Ascending aorta (tissue), 2 donors: Measurements from ENCODE around the gene ADGRG2. TPM values are rescaled to one million over a fixed set of nuclear protein-coding genes. Genes with fewer than 3 reads are reported as not detected.

Source experiments
- DNase-seq, 2 donors: peaks; one replicate each; pipeline ENCODE4 v3.0.0-alpha.2; 2019; ENCODE audit warnings: low spot score in 2 of 2
- H3K27ac ChIP-seq, 2 donors: fragments of 200-600 bp; sonication (generic); one replicate each; pipeline ENCODE4 v1.5.1; 2016 to 2017; ENCODE audit warnings: mild to moderate bottlenecking in 1 of 2
- H3K27me3 ChIP-seq: fragments of 200-600 bp; sonication (generic); one replicate; pipeline ENCODE4 v1.5.1; 2017
- H3K36me3 ChIP-seq, 2 donors: fragments of 200-600 bp; sonication (generic); one replicate each; pipeline ENCODE4 v1.5.1; 2016
- H3K4me1 ChIP-seq, 2 donors: fragments of 200-600 bp; sonication (generic); one replicate each; pipeline ENCODE4 v1.5.1; 2016 to 2017; ENCODE audit warnings: mild to moderate bottlenecking in 1 of 2
- H3K4me3 ChIP-seq, 2 donors: fragments of 200-600 bp; sonication (generic); one replicate each; pipeline ENCODE4 v1.5.1; 2016 to 2017; ENCODE audit warnings: mild to moderate bottlenecking in 1 of 2
- H3K9me3 ChIP-seq, 2 donors: fragments of 200-600 bp; sonication (generic); one replicate each; pipeline ENCODE4 v1.5.1; 2016
- intact Hi-C: fragments of 100-400 bp; cut with DNase I; formaldehyde crosslinking; loops from one replicate; pipeline ENCODE4 v1.15.1; 2023
- total RNA-seq: library from RNA; depleted of rRNA; stranded (reverse); fragments of >200 nt; gene quantifications from one replicate; pipeline ENCODE4 v1.1.0, GENCODE V29; 2016
- TF ChIP-seq, protein P1 (sequence below), 3 experiments: fragments of 200-600 bp in 2 of 3; fragments of 450-650 bp in 1 of 3; sonication (generic) in 2 of 3; IDR thresholded peaks; one replicate each; pipeline ENCODE4 v1.5.1; 2016 to 2019; ENCODE audit warnings: antibody characterized with exemption in 3 of 3, mild to moderate bottlenecking in 1 of 3, moderate library complexity in 1 of 3

ADGRG2 gene
- total RNA-seq, 1 donor from 2014 or later, result 4.3 TPM

DNA sequence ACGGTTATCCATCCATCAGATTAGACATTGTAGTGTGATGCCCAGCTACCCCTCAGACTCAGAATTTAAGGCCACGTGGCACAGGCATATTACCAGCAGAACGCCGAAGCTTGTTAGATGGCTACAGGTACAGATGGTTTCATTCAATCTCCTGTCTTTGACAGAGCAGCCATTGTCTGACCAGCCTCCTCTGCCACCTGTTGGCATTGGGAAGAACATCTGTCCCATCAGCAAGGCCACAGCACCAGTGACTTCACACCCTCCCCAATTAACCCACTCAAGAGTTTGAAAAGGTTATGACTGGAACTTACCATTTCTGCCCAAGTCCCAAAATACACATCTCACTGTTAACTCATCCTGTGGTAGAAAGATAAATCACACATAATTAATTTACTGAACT is 116.4 kb downstream of the ADGRG2 start:
- no peaks in the 10 kb centered on the region for H3K36me3 ChIP-seq
- TF ChIP-seq, protein P1, sequence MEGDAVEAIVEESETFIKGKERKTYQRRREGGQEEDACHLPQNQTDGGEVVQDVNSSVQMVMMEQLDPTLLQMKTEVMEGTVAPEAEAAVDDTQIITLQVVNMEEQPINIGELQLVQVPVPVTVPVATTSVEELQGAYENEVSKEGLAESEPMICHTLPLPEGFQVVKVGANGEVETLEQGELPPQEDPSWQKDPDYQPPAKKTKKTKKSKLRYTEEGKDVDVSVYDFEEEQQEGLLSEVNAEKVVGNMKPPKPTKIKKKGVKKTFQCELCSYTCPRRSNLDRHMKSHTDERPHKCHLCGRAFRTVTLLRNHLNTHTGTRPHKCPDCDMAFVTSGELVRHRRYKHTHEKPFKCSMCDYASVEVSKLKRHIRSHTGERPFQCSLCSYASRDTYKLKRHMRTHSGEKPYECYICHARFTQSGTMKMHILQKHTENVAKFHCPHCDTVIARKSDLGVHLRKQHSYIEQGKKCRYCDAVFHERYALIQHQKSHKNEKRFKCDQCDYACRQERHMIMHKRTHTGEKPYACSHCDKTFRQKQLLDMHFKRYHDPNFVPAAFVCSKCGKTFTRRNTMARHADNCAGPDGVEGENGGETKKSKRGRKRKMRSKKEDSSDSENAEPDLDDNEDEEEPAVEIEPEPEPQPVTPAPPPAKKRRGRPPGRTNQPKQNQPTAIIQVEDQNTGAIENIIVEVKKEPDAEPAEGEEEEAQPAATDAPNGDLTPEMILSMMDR (IDR thresholded peaks at IDR 0.05), result no peak
- no peak for DNase-seq
- no peak overlapping the region for H3K4me3 ChIP-seq
- H3K27ac ChIP-seq, result no peak overlapping the region
- H3K27me3 ChIP-seq, result no peaks in the 10 kb centered on the region
- no peaks in the 10 kb centered on the region for H3K9me3 ChIP-seq
- H3K4me1 ChIP-seq, result no peaks in the 10 kb centered on the region
- intact Hi-C loops, result no loop called here

DNA sequence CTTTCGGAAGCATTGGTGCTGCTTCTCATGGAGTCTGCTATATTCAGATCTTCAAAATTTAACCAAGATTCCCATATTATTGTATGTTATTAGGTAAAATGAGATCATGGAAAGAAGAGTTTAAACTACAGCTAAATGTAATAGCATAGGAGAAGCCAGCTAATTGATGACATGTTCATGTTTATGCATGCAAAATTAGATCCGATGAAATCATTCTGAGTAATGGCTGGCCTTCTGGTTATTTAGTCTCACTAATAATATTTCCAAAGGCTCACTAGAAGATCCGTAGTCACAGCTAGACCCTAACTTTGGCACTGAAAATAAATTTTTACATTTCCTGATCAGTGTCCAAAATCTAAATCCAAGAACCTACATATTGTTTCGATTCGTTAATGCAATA is 118.5 kb downstream of the ADGRG2 start:
- H3K27me3 ChIP-seq, result no peaks in the 10 kb centered on the region
- no peak overlapping the region for H3K27ac ChIP-seq
- no peaks in the 10 kb centered on the region for H3K36me3 ChIP-seq
- peaks cover 0 to 3% of the 10 kb centered on the region in 2 donors for H3K4me1 ChIP-seq
- DNase-seq, result no peak
- no peak overlapping the region for H3K4me3 ChIP-seq
- intact Hi-C loops, result no loop called here
- TF ChIP-seq, protein P1 (IDR thresholded peaks at IDR 0.05), result no peak
- no peaks in the 10 kb centered on the region for H3K9me3 ChIP-seq

DNA sequence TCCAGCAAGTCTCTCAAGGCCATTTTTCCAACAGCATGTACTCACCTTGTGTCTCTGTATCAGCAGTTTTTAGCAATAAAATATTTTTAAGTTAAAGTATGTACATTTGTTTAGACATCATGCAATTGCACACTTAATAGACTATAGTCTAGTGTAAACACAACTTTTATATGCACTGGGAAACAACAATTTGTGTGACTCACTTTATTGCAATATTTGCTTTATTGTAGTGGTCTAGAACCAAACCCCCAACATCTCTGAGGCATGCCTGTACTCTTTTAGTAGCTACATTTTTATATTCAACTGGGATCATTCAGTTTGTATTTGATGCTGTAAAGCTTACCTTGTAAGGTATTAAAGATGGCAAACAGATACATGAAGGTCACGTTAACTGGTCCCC is 123.6 kb downstream of the ADGRG2 start:
- TF ChIP-seq, protein P1 (IDR thresholded peaks at IDR 0.05), result no peak
- no peaks in the 10 kb centered on the region for H3K9me3 ChIP-seq
- H3K36me3 ChIP-seq, result no peaks in the 10 kb centered on the region
- no peak overlapping the region for H3K27ac ChIP-seq
- intact Hi-C loops, result no loop called here
- no peak overlapping the region for H3K4me3 ChIP-seq
- no peak for DNase-seq
- no peaks in the 10 kb centered on the region for H3K27me3 ChIP-seq
- H3K4me1 ChIP-seq, result peaks cover 0 to 3% of the 10 kb centered on the region in 2 donors

DNA sequence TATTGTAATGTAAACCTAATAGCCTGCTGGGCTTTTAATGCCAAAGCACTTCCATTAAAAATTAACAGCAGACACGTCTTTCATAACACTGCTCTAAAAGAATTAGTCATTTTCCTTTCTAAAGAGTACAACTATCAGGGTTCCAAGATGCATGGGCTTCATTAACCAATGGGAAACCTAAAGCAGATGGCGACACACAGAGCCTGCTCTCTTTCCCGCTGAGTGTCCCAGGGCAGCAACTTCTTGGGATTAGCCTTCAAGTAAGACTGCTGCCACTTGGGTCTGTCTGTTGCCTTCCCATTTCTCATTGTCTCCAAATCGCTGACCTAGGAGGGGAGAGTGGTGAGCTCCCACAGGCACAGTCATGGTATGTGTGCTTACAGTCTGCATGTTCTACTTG is 124.4 kb downstream of the ADGRG2 start:
- Histone ChIP-seq H3K9me3 (no peaks in the 10 kb centered on the region), H3K27ac (no peak overlapping the region), H3K4me3 (no peak overlapping the region), H3K4me1 (peaks cover 0 to 3% of the 10 kb centered on the region in 2 donors), H3K27me3 (no peaks in the 10 kb centered on the region), H3K36me3 (no peaks in the 10 kb centered on the region)
- intact Hi-C loops, result no loop called here
- no peak for DNase-seq
- TF ChIP-seq, protein P1 (IDR thresholded peaks at IDR 0.05), result no peak

DNA sequence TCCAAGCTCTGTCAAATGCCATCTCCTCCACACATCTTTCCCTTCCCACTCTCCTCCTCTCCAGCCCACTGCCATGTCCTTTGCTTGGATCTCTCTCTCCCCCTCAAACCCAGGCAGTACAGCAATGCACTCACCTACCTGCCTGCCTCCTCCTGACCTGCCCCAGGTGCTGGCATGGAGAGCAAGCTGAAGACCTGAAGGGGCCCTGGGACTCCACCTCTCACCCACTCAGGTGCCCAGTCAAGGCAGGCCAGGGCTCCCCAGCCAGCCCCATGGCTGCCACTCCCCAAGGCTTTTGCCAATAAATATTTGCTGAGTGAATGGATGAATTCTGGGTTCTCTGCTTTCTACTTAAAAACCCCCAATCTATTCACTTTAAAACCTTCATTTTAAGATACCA is 125.7 kb downstream of the ADGRG2 start:
- no peaks in the 10 kb centered on the region for H3K9me3 ChIP-seq
- peaks cover 0 to 3% of the 10 kb centered on the region in 2 donors for H3K4me1 ChIP-seq
- intact Hi-C loops, result no loop called here
- H3K27ac ChIP-seq, result no peak overlapping the region
- H3K27me3 ChIP-seq, result no peaks in the 10 kb centered on the region
- no peaks in the 10 kb centered on the region for H3K36me3 ChIP-seq
- H3K4me3 ChIP-seq, result no peak overlapping the region
- TF ChIP-seq, protein P1 (IDR thresholded peaks at IDR 0.05), result no peak
- DNase-seq, result no peak

DNA sequence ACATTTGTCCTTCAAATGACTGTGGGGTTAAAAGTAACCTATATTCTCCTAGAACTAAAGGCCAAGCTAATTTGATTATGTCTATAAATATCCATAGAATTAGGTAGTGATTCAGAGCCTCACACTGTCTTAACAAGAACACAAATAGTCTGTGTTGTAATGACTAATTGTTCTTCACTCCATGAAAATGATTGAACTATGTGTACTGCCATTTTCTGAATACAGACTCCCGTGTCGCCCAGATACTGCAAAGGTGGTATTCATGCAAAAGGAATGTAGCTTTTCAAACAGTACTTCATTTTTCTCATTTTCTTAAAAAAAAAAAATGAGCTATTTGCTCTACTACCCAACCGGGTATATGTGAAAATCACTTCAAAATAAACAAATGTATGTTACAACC is 127.0 kb downstream of the ADGRG2 start:
- Histone ChIP-seq H3K4me1 (peaks cover 0 to 3% of the 10 kb centered on the region in 2 donors), H3K4me3 (no peak overlapping the region), H3K27me3 (no peaks in the 10 kb centered on the region), H3K9me3 (no peaks in the 10 kb centered on the region), H3K36me3 (no peaks in the 10 kb centered on the region), H3K27ac (no peak overlapping the region)
- DNase-seq, result no peak
- intact Hi-C loops, result no loop called here
- TF ChIP-seq, protein P1 (IDR thresholded peaks at IDR 0.05), result no peak
